OCI-LY7 (cell line): ENCODE data around the gene KAT2B. TPM values are rescaled to one million over a fixed set of nuclear protein-coding genes. Genes with fewer than 3 reads are reported as not detected.

Experiments used
- BruUV-seq: library from RNA; stranded (reverse); fragments of 400-500 nt; replicated peaks from 2 replicates; lab custom pipeline; 2021; lab: Mats Ljungman, UMichigan
- CTCF ChIA-PET: fragments of 300-600 bp; sonication (Branson Sonifier 250); formaldehyde crosslinking; loops from one replicate; lab custom pipeline; 2022; ENCODE audit warnings: antibody characterized with exemption; ENCODE audit not compliant: unreplicated experiment; lab: Charles Lee
- POLR2A ChIA-PET: fragments of 300-600 bp; sonication (Branson Sonifier 250); formaldehyde crosslinking; loops from one replicate; lab custom pipeline; 2022; ENCODE audit warnings: antibody characterized with exemption; lab: Charles Lee
- DNase-seq: peaks from one replicate; pipeline ENCODE4 v3.0.0-alpha.2; 2015; ENCODE audit warnings: low spot score
- H2AFZ ChIP-seq: fragments of 200-600 bp; sonication (generic), shearing (Covaris generic); 2 replicates; pipeline ENCODE4 v1.6.1; 2014; ENCODE audit warnings: mild to moderate bottlenecking, antibody characterized with exemption, low read length, moderate library complexity
- H3K27ac ChIP-seq: fragments of 200-600 bp; sonication (generic); 2 replicates; pipeline ENCODE4 v1.5.1; 2014; ENCODE audit warnings: mixed run types, low read depth, mild to moderate bottlenecking, moderate library complexity, low read length, inconsistent platforms; ENCODE audit not compliant: poor library complexity, severe bottlenecking
- H3K36me3 ChIP-seq: fragments of 200-600 bp; sonication (generic); 2 replicates; pipeline ENCODE4 v1.6.1; 2014; ENCODE audit warnings: mild to moderate bottlenecking, antibody characterized with exemption, low read length, moderate library complexity, mixed read lengths; ENCODE audit not compliant: insufficient read depth
- H3K4me1 ChIP-seq: fragments of 200-600 bp; sonication (generic); 2 replicates; pipeline ENCODE4 v1.5.1; 2014; ENCODE audit warnings: mild to moderate bottlenecking, low read length; ENCODE audit not compliant: insufficient read depth, poor library complexity, severe bottlenecking
- H3K4me2 ChIP-seq: fragments of 200-600 bp; sonication (generic); 2 replicates; pipeline ENCODE4 v1.6.1; 2014; ENCODE audit warnings: mild to moderate bottlenecking, low read length
- H3K4me3 ChIP-seq: fragments of 200-600 bp; sonication (generic); 2 replicates; pipeline ENCODE4 v1.5.1; 2014; ENCODE audit warnings: mild to moderate bottlenecking, low read depth, low read length; ENCODE audit not compliant: poor library complexity, severe bottlenecking
- H3K79me2 ChIP-seq: fragments of 200-600 bp; sonication (generic); 2 replicates; pipeline ENCODE4 v1.6.1; 2016; ENCODE audit warnings: low read depth, mild to moderate bottlenecking, low read length, moderate library complexity, mixed read lengths; ENCODE audit not compliant: insufficient read depth
- H3K9me2 ChIP-seq: fragments of 200-600 bp; sonication (generic); 2 replicates; pipeline ENCODE4 v1.6.1; 2016; ENCODE audit warnings: mild to moderate bottlenecking, low read length, mixed read lengths; ENCODE audit not compliant: insufficient read depth
- H3K9me3 ChIP-seq: fragments of 200-600 bp; sonication (generic); 2 replicates; pipeline ENCODE4 v1.6.1; 2014; ENCODE audit warnings: mild to moderate bottlenecking, mixed run types, low read length, mixed read lengths
- H4K20me1 ChIP-seq: fragments of 200-600 bp; sonication (generic); 2 replicates; pipeline ENCODE4 v1.6.1; 2014; ENCODE audit warnings: mild to moderate bottlenecking, antibody characterized with exemption, low read length, moderate library complexity, mixed read lengths; ENCODE audit not compliant: insufficient read depth
- EZH2phosphoT487 ChIP-seq: fragments of 200-600 bp; sonication (generic); IDR thresholded peaks from 2 replicates; pipeline ENCODE4 v1.6.1; 2018; ENCODE audit warnings: low read depth, borderline replicate concordance, mild to moderate bottlenecking, mixed run types, antibody characterized with exemption, low read length, moderate library complexity, mixed read lengths
- intact Hi-C: fragments of 100-400 bp; cut with micrococcal nuclease; formaldehyde crosslinking; loops from one replicate; pipeline ENCODE4 v1.10.0; 2022; ENCODE audit not compliant: unreplicated experiment
- total RNA-seq, 2 experiments: library from RNA; depleted of rRNA in 1 of 2; stranded (reverse); fragments of >200 nt in 1 of 2; shearing (Covaris generic) in 1 of 2; gene quantifications; 2 replicates each; pipeline ENCODE4 v1.2.3, GENCODE V29; 2014 to 2022
- TF ChIP-seq, protein P1 (sequence below): fragments of 200-600 bp; sonication (generic); conservative IDR thresholded peaks from 2 replicates; pipeline ENCODE4 v1.5.1; 2014; ENCODE audit warnings: mild to moderate bottlenecking, antibody characterized with exemption, low read length, moderate library complexity, mixed read lengths

The KAT2B gene
- total RNA-seq, 2 experiments from 2014 or later = 24.2 to 32.9 TPM

DNA sequence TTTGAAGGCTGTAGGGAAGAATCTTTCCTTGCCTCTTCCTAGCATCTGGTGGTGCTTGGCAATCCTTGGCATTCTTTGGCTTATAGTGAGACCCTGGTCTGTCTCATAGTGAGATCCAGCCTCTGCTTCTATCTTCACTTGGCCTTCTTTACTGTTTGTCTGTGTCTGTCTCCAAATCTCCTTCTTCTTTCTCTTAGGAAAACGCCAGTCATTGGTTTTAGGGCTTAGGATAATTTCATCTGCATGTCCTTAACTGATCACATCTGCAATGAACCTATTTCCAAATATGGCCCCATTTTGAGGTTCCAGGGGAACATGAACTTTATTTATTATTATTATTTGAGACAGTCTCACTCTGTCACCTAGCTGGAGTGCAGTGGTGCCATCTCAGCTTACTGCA lies 25.8 kb downstream of the KAT2B start:
- Histone ChIP-seq H3K4me1 (peaks cover 4% of the 10 kb centered on the region), H3K4me2 (no peak overlapping the region), H4K20me1 (no peaks in the 10 kb centered on the region), H3K9me2 (no peaks in the 10 kb centered on the region), H3K79me2 (peaks cover 37% of the 10 kb centered on the region; the same call in 1 of the 2 replicates), H3K9me3 (no peaks in the 10 kb centered on the region), H3K4me3 (no peak overlapping the region), H3K36me3 (0 out of 2 replicates have a peak, but pooled peaks cover 3% of the 10 kb centered on the region), H2AFZ (no peak overlapping the region), H3K27ac (no peak overlapping the region)
- DNase-seq = no peak
- BruUV-seq = no TSS peak
- ChIA-PET POLR2A (no interaction called here), CTCF (no interaction called here)
- intact Hi-C loops = no loop called here
- TF ChIP-seq, protein P1, sequence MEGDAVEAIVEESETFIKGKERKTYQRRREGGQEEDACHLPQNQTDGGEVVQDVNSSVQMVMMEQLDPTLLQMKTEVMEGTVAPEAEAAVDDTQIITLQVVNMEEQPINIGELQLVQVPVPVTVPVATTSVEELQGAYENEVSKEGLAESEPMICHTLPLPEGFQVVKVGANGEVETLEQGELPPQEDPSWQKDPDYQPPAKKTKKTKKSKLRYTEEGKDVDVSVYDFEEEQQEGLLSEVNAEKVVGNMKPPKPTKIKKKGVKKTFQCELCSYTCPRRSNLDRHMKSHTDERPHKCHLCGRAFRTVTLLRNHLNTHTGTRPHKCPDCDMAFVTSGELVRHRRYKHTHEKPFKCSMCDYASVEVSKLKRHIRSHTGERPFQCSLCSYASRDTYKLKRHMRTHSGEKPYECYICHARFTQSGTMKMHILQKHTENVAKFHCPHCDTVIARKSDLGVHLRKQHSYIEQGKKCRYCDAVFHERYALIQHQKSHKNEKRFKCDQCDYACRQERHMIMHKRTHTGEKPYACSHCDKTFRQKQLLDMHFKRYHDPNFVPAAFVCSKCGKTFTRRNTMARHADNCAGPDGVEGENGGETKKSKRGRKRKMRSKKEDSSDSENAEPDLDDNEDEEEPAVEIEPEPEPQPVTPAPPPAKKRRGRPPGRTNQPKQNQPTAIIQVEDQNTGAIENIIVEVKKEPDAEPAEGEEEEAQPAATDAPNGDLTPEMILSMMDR = no peak
- no peak for TF ChIP-seq EZH2phosphoT487

DNA sequence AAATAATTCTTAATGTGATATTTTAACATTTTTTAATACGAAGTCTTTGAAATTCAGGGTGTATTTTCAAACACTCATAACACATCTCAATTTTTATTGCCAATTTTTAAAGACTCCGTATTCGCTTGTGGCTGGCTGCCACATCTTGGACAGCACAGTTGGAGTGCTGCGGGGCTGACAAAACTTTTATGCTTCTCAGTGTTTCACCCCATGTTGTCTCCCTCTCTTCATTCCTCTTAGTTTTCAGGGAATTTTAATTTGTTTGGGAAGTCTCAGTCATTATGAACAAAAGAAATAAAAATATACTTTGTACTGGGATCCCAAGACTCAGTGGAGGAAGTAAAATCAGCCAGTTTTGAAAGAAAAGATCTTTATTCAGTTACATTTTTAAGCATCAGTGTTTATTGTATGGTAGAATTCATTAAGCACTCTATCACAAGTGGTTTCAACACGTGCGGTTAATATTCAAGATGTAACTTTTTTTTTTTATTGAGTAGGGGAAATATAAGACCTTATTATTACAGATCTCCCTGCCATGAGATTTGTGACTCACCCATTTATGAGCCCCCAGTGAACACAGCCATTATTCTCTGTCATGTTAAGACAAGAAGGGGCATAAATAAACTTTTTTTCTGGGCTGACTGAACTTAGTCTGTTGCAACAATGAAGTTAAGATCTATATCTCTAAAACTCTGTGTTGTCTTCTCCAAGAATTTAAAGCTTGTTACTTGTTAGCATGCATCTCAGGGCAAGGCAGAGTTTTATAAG lies 26.8 kb downstream of the KAT2B start:
- ChIA-PET POLR2A (no interaction called here), CTCF (no interaction called here)
- H3K9me2 ChIP-seq = no peaks in the 10 kb centered on the region
- intact Hi-C loops = no loop called here
- no TSS peak for BruUV-seq
- H3K4me2 ChIP-seq = no peak overlapping the region
- no peak overlapping the region for H3K4me3 ChIP-seq
- peaks cover 33% of the 10 kb centered on the region; the same call in 1 of the 2 replicates for H3K79me2 ChIP-seq
- TF ChIP-seq EZH2phosphoT487 = no peak
- TF ChIP-seq, protein P1 = no peak
- no peak for DNase-seq
- no peaks in the 10 kb centered on the region for H3K9me3 ChIP-seq
- 0 out of 2 replicates have a peak, but pooled peaks cover 3% of the 10 kb centered on the region for H3K36me3 ChIP-seq
- no peaks in the 10 kb centered on the region for H3K4me1 ChIP-seq
- no peaks in the 10 kb centered on the region for H4K20me1 ChIP-seq
- no peak overlapping the region for H2AFZ ChIP-seq
- H3K27ac ChIP-seq = no peak overlapping the region

DNA sequence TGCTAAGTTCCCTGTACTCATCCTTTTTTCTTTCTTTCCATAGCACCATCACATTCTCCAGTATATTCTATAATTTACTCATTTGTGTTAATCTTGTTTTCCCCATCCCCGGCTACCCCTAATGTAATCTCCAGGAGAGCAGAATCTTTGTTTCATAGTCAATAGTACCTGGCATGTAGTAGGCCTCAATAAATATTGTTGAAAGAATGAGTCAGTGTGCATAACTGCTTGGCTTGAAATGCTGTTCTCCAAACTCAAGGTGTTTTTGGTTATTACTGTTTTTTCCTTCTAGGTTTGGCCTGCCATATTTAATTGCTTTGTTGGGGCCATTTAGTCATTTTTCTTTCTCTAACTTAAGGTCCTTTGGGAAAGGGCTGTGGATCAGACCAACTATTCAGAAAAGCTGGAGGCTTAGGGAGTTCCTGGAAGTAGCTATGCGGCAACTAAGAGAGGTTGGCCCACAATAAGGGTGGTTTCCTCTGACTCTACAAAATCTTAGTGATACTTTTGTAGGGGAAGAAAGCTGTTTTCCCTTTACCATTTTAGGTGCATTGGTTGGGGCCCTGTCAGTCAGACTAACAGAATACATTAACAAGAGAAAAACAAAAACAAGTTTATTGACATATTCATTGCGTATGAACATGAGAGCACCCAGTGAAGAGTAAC lies 28.4 kb downstream of the KAT2B start:
- 0 out of 2 replicates have a peak, but pooled peaks cover 3% of the 10 kb centered on the region for H3K36me3 ChIP-seq
- H3K4me2 ChIP-seq = no peak overlapping the region
- no peak overlapping the region for H3K27ac ChIP-seq
- no peaks in the 10 kb centered on the region for H3K9me3 ChIP-seq
- peaks cover 26% of the 10 kb centered on the region; the same call in 1 of the 2 replicates for H3K79me2 ChIP-seq
- TF ChIP-seq, protein P1 = no peak
- H3K9me2 ChIP-seq = no peaks in the 10 kb centered on the region
- POLR2A ChIA-PET = interaction anchor here (1.1 kb wide), 1 partner anchor 16 kb away, joined by 4 read pairs; no protein-coding TSS in a partner anchor
- CTCF ChIA-PET = no interaction called here
- H2AFZ ChIP-seq = no peak overlapping the region
- intact Hi-C loops = no loop called here
- no peak overlapping the region for H3K4me3 ChIP-seq
- no peaks in the 10 kb centered on the region for H4K20me1 ChIP-seq
- BruUV-seq = no TSS peak
- DNase-seq = no peak
- no peaks in the 10 kb centered on the region for H3K4me1 ChIP-seq
